Suppressor macrophage treated with lipopolysaccharide for 4 hours (primary cell): Measurements from ENCODE around the gene EEIG2.

Source experiments
- DNase-seq: peaks from one replicate; pipeline ENCODE4 v3.0.0-alpha.2; 2020

The EEIG2 gene

GRCh38 chr1:108585313-108585712 lies 25.4 kb downstream of the EEIG2 start:
- no peak for DNase-seq

- DNase-seq: peak; percentile 5
These were observed 30.5 kb downstream of the EEIG2 start for GRCh38 chr1:108590441-108590840.

GRCh38 chr1:108590957-108591356 lies 31.1 kb downstream of the EEIG2 start:
- peak; percentile 90 for DNase-seq

GRCh38 chr1:108591466-108591865 lies 31.6 kb downstream of the EEIG2 start:
- DNase-seq: peak; percentile 11

- DNase-seq: peak; percentile 21
These were observed 32.3 kb downstream of the EEIG2 start for GRCh38 chr1:108592030-108592759.

GRCh38 chr1:108593448-108593847 lies 33.5 kb downstream of the EEIG2 start:
- DNase-seq: no peak

- DNase-seq: no peak
These were observed 35.6 kb downstream of the EEIG2 start for GRCh38 chr1:108595507-108595906.

GRCh38 chr1:108597041-108597440 lies 37.1 kb downstream of the EEIG2 start:
- no peak for DNase-seq

GRCh38 chr1:108598340-108598739 lies 38.4 kb downstream of the EEIG2 start:
- DNase-seq: no peak

- no peak for DNase-seq
These were observed 40.6 kb downstream of the EEIG2 start for GRCh38 chr1:108600504-108600903.

- DNase-seq: no peak
These were observed 42.0 kb downstream of the EEIG2 start for GRCh38 chr1:108601708-108602410.

- DNase-seq: no peak
These were observed 45.7 kb downstream of the EEIG2 start for GRCh38 chr1:108605633-108606032.

- DNase-seq: no peak
These were observed 46.6 kb downstream of the EEIG2 start for GRCh38 chr1:108606478-108606877.

GRCh38 chr1:108609483-108610049 lies 49.7 kb downstream of the EEIG2 start:
- no peak for DNase-seq
